HCT116 (cell line): ENCODE results near the gene TTLL5. TPM values are rescaled to one million over a fixed set of nuclear protein-coding genes. Genes with fewer than 3 reads are reported as not detected.

Experiments used
- ATAC-seq: fragments of 200-7000 bp; cut with Tn5 transposase; 2 replicates; pipeline ENCODE4 v1.9.1; 2020; ENCODE audit warnings: mild to moderate bottlenecking, moderate library complexity
- BruUV-seq: library from RNA; stranded (reverse); fragments of 400-500 nt; replicated peaks from 2 replicates; lab custom pipeline; 2021; lab: Mats Ljungman, UMichigan
- CTCF ChIA-PET: fragments of 300-600 bp; sonication (Branson Sonifier 250); formaldehyde crosslinking; loops from one replicate; lab custom pipeline; 2021; ENCODE audit warnings: antibody characterized with exemption; lab: Charles Lee
- POLR2A ChIA-PET: fragments of 300-600, 350-600 bp; sonication (Branson Sonifier 250); formaldehyde crosslinking; loops from one replicate; lab custom pipeline; 2021; ENCODE audit warnings: antibody characterized with exemption; lab: Charles Lee
- RAD21 ChIA-PET, 2 experiments: fragments of 300-600 bp; sonication (Branson Sonifier 250); formaldehyde crosslinking; loops; one replicate each; lab custom pipeline; 2023; ENCODE audit warnings: low total read pairs in 2 of 2; ENCODE audit not compliant: uncharacterized antibody in 2 of 2, unreplicated experiment in 2 of 2, low non-redundant PET in 1 of 2; lab: Charles Lee
- DNase-seq: peaks from one replicate; pipeline ENCODE4 v3.0.0-alpha.2; 2010; ENCODE audit warnings: low read depth, low spot score
- H2AFZ ChIP-seq: fragments of 200-600 bp; shearing (Covaris generic), sonication (generic); 2 replicates; pipeline ENCODE4 v1.6.1; 2017; ENCODE audit warnings: low read depth, mixed run types, mixed read lengths, antibody characterized with exemption, low read length; ENCODE audit not compliant: poor library complexity, severe bottlenecking
- H3K27ac ChIP-seq: 2 replicates; pipeline ENCODE4 v1.5.1; 2012; ENCODE audit warnings: low read depth, low read length
- H3K27me3 ChIP-seq: fragments of 200-600 bp; sonication (generic); 2 replicates; pipeline ENCODE4 v1.6.1; 2016; ENCODE audit warnings: mixed run types, low read length, mixed read lengths; ENCODE audit not compliant: insufficient read depth
- H3K36me3 ChIP-seq, 2 experiments: fragments of 200-500 bp in 1 of 2; fragments of 200-600 bp in 1 of 2; sonication (Bioruptor generic) in 1 of 2; sonication (generic) in 1 of 2; 2 replicates each; pipeline versions ENCODE4 v1.5.1 to v1.6.1; 2014 to 2016; ENCODE audit warnings: low read length in 2 of 2, inconsistent platforms in 1 of 2, mixed read lengths in 1 of 2, mixed run types in 1 of 2; ENCODE audit not compliant: insufficient read depth in 2 of 2, control insufficient read depth in 1 of 2
- H3K4me1 ChIP-seq, 2 experiments: fragments of 200-600 bp in 1 of 2; sonication (generic) in 1 of 2; 2 replicates each; pipeline versions ENCODE4 v1.5.1 to v1.6.1; 2012 to 2017; ENCODE audit warnings: low read length in 2 of 2, inconsistent platforms in 1 of 2, mild to moderate bottlenecking in 1 of 2, mixed read lengths in 1 of 2, mixed run types in 1 of 2, moderate library complexity in 1 of 2; ENCODE audit not compliant: insufficient read depth in 2 of 2, control insufficient read depth in 1 of 2
- H3K4me2 ChIP-seq: fragments of 200-600 bp; sonication (generic); 2 replicates; pipeline ENCODE4 v1.6.1; 2017; ENCODE audit warnings: mixed run types, low read length, mixed read lengths
- H3K4me3 ChIP-seq, 2 experiments: fragments of 200-600 bp in 1 of 2; sonication (generic) in 1 of 2; replicated peaks in 1 of 2; 2 replicates each; pipeline ENCODE4 v1.5.1; 2011 to 2016; ENCODE audit warnings: low read length in 2 of 2, control low read depth in 1 of 2, low read depth in 1 of 2, mild to moderate bottlenecking in 1 of 2, mixed read lengths in 1 of 2, mixed run types in 1 of 2
- H3K79me2 ChIP-seq: fragments of 200-600 bp; sonication (generic); 2 replicates; pipeline ENCODE4 v1.6.1; 2017; ENCODE audit warnings: mild to moderate bottlenecking, mixed run types, low read length, moderate library complexity, mixed read lengths; ENCODE audit not compliant: insufficient read depth
- H3K9ac ChIP-seq: fragments of 200-600 bp; sonication (generic); 2 replicates; pipeline ENCODE4 v1.6.1; 2016; ENCODE audit warnings: low read length, mixed read lengths
- H3K9me2 ChIP-seq: fragments of 200-600 bp; sonication (generic), shearing (Covaris generic); 2 replicates; pipeline ENCODE4 v1.6.1; 2017; ENCODE audit warnings: mixed run types, mild to moderate bottlenecking, moderate library complexity; ENCODE audit not compliant: insufficient read depth
- H3K9me3 ChIP-seq, 2 experiments: fragments of 200-500 bp in 1 of 2; fragments of 200-600 bp in 1 of 2; sonication (Bioruptor generic) in 1 of 2; sonication (generic) in 1 of 2; 2 replicates each; pipeline ENCODE4 v1.6.1; 2014 to 2017; ENCODE audit warnings: low read length in 2 of 2, mixed read lengths in 2 of 2, inconsistent platforms in 1 of 2, low read depth in 1 of 2, mild to moderate bottlenecking in 1 of 2, mixed run types in 1 of 2, moderate library complexity in 1 of 2; ENCODE audit not compliant: control insufficient read depth in 1 of 2, insufficient read depth in 1 of 2
- H4K20me1 ChIP-seq: fragments of 200-600 bp; sonication (generic), shearing (Covaris generic); 2 replicates; pipeline ENCODE4 v1.6.1; 2017; ENCODE audit warnings: mixed run types, mild to moderate bottlenecking, moderate library complexity; ENCODE audit not compliant: insufficient read depth
- ATF3 ChIP-seq: IDR thresholded peaks from 2 replicates; pipeline ENCODE4 v1.6.1; 2012
- CBX3 ChIP-seq: IDR thresholded peaks from 2 replicates; pipeline ENCODE4 v1.6.1; 2012; ENCODE audit warnings: low read depth
- CTCF ChIP-seq, 3 experiments: fragments of 200-600 bp in 1 of 3; sonication (generic) in 1 of 3; IDR thresholded peaks in 2 of 3; conservative IDR thresholded peaks in 1 of 3; 2 replicates each; pipeline ENCODE4 v1.5.1; 2012 to 2017; ENCODE audit warnings: low read depth in 2 of 3, low read length in 2 of 3, antibody characterized with exemption in 1 of 3, borderline replicate concordance in 1 of 3, control low read depth in 1 of 3, mild to moderate bottlenecking in 1 of 3, mixed read lengths in 1 of 3, mixed run types in 1 of 3, moderate library complexity in 1 of 3; ENCODE audit not compliant: insufficient read depth in 1 of 3
- EGR1 ChIP-seq: IDR thresholded peaks from 2 replicates; pipeline ENCODE4 v1.6.1; 2012; ENCODE audit warnings: low read depth
- ELF1 ChIP-seq: IDR thresholded peaks from 2 replicates; pipeline ENCODE4 v1.6.1; 2012; ENCODE audit warnings: low read depth, borderline replicate concordance
- EZH2 ChIP-seq: fragments of 200-600 bp; sonication (generic); IDR thresholded peaks from 2 replicates; pipeline ENCODE4 v1.6.1; 2017; ENCODE audit warnings: antibody characterized with exemption, mixed run types
- EZH2phosphoT487 ChIP-seq: fragments of 200-600 bp; IDR thresholded peaks from 2 replicates; pipeline ENCODE4 v1.6.1; 2018; ENCODE audit warnings: antibody characterized with exemption, borderline replicate concordance
- FOSL1 ChIP-seq: IDR thresholded peaks from 2 replicates; pipeline ENCODE4 v1.6.1; 2012; ENCODE audit warnings: low read depth
- JUND ChIP-seq: IDR thresholded peaks from 2 replicates; pipeline ENCODE4 v1.6.1; 2012
- MAX ChIP-seq: IDR thresholded peaks from 2 replicates; pipeline ENCODE4 v1.6.1; 2012
- POLR2AphosphoS5 ChIP-seq: IDR thresholded peaks from 2 replicates; pipeline ENCODE4 v1.6.1; 2011; ENCODE audit warnings: mild to moderate bottlenecking, low read depth, low read length, moderate library complexity
- RAD21 ChIP-seq: IDR thresholded peaks from 2 replicates; pipeline ENCODE4 v1.6.1; 2012; ENCODE audit warnings: low read depth, mild to moderate bottlenecking
- REST ChIP-seq: IDR thresholded peaks from 2 replicates; pipeline ENCODE4 v1.6.1; 2012; ENCODE audit warnings: low read depth
- SIN3A ChIP-seq: IDR thresholded peaks from 2 replicates; pipeline ENCODE4 v1.6.1; 2012; ENCODE audit warnings: low read depth
- SP1 ChIP-seq: IDR thresholded peaks from 2 replicates; pipeline ENCODE4 v1.6.1; 2012; ENCODE audit warnings: low read depth
- SRF ChIP-seq: IDR thresholded peaks from 2 replicates; pipeline ENCODE4 v1.6.1; 2012; ENCODE audit warnings: low read depth
- TCF7L2 ChIP-seq: IDR thresholded peaks from 2 replicates; pipeline ENCODE4 v1.7.0; 2011; ENCODE audit warnings: borderline replicate concordance, inconsistent platforms; ENCODE audit not compliant: insufficient read depth, insufficient read length; ENCODE audit errors: extremely low read depth
- YY1 ChIP-seq: IDR thresholded peaks from 2 replicates; pipeline ENCODE4 v1.6.1; 2011; ENCODE audit warnings: low read length, low read depth, moderate library complexity, mild to moderate bottlenecking; ENCODE audit not compliant: insufficient replicate concordance; ENCODE audit errors: extremely low read depth
- ZBTB33 ChIP-seq: IDR thresholded peaks from 2 replicates; pipeline ENCODE4 v1.6.1; 2011; ENCODE audit warnings: mild to moderate bottlenecking, low read length, moderate library complexity; ENCODE audit not compliant: insufficient replicate concordance; ENCODE audit errors: extremely low read depth
- ZFX ChIP-seq: fragments of 450-650 bp; IDR thresholded peaks from 2 replicates; pipeline ENCODE4 v1.6.1; 2017
- intact Hi-C: fragments of 100-400 bp; cut with micrococcal nuclease; formaldehyde crosslinking; loops from 2 replicates; pipeline ENCODE4 v1.10.0; 2022
- total RNA-seq: library from RNA; stranded (reverse); gene quantifications from one replicate; pipeline ENCODE4 v1.2.1, GENCODE V29; 2021; ENCODE audit not compliant: unreplicated experiment

Gene TTLL5
- total RNA-seq, 1 experiment from 2014 or later = 26.2 TPM

- H3K9ac ChIP-seq = no peak overlapping the region
- H3K27ac ChIP-seq = no peak overlapping the region
- DNase-seq (no peak), ATAC-seq (no peak)
- H3K4me2 ChIP-seq = no peak overlapping the region
- RAD21 ChIA-PET = no interaction called here
- no peaks in the 10 kb centered on the region for H3K79me2 ChIP-seq
- POLR2A ChIA-PET = no interaction called here
- H3K4me3 ChIP-seq = no peak overlapping the region
- H3K36me3 ChIP-seq = no peaks in the 10 kb centered on the region; a peak in 1 of 4 replicates
- no peaks in the 10 kb centered on the region for H3K27me3 ChIP-seq
- CTCF ChIA-PET = no interaction called here
- 0 out of 4 replicates have a peak, but pooled peaks cover 0 to 3% of the 10 kb centered on the region in 2 experiments for H3K4me1 ChIP-seq
- no TSS peak for BruUV-seq
- TF ChIP-seq YY1 (no peak), ZBTB33 (no peak), TCF7L2 (no peak), MAX (no peak), SP1 (no peak), ATF3 (no peak), EZH2 (no peak), EZH2phosphoT487 (no peak), REST (no peak), JUND (no peak), POLR2AphosphoS5 (no peak), FOSL1 (no peak), ZFX (no peak), CBX3 (no peak), SIN3A (no peak), RAD21 (no peak), SRF (no peak), CTCF (IDR thresholded peaks at IDR 0.05 in 2 of 3, conservative IDR thresholded peaks at IDR 0.05 in 1 of 3; ENCODE audit: borderline replicate concordance in 1 of 3, insufficient read depth in 1 of 3, low read depth in 2 of 3, low read length in 2 of 3) (no peak), ELF1 (no peak), EGR1 (no peak)
- TF ChIP-seq, all 23 proteins: peak for 0
- H2AFZ ChIP-seq = no peak overlapping the region
- no peaks in the 10 kb centered on the region for H3K9me3 ChIP-seq
- H4K20me1 ChIP-seq = no peaks in the 10 kb centered on the region
- H3K9me2 ChIP-seq = no peaks in the 10 kb centered on the region
- intact Hi-C loops = no loop called here
These were observed 254.0 kb downstream of the TTLL5 start for GRCh38 chr14:75915045-75915444.
